Kidney (tissue), 14 donors: ENCODE measurements around the gene PIP5K1B. TPM values are rescaled to one million over a fixed set of nuclear protein-coding genes. Genes with fewer than 3 reads are reported as not detected.

Source experiments
- DNase-seq, 5 donors: peaks; one replicate each; pipeline ENCODE4 v3.0.0-alpha.2; 2013 to 2020
- FAIRE-seq: peaks from 2 replicates; lab custom pipeline; 2012; peaks lifted over from hg19 to GRCh38; lab: Jason Lieb, UNC
- H3K27ac ChIP-seq, 2 donors: one replicate each; pipeline ENCODE4 v1.7.0; 2013; ENCODE audit warnings: low read depth in 2 of 2, low read length in 2 of 2, inconsistent platforms in 1 of 2
- H3K27me3 ChIP-seq: one replicate; pipeline ENCODE4 v1.7.1; 2013; ENCODE audit warnings: low read length, inconsistent platforms; ENCODE audit not compliant: control insufficient read depth, insufficient read depth
- H3K36me3 ChIP-seq, 3 donors: one replicate each; pipeline versions ENCODE4 v1.7.0 to v1.7.1; 2013; ENCODE audit warnings: low read length in 3 of 3, control low read depth in 1 of 3, inconsistent platforms in 1 of 3; ENCODE audit not compliant: insufficient read depth in 3 of 3, control insufficient read depth in 2 of 3
- H3K4me1 ChIP-seq, 3 donors: one replicate each; pipeline versions ENCODE4 v1.7.0 to v1.7.1; 2013; ENCODE audit warnings: low read length in 3 of 3, inconsistent platforms in 1 of 3, low read depth in 1 of 3; ENCODE audit not compliant: control insufficient read depth in 2 of 3, insufficient read depth in 2 of 3
- H3K4me3 ChIP-seq, 3 donors: one replicate each; pipeline versions ENCODE4 v1.7.0 to v1.8.1; 2013; ENCODE audit warnings: low read length in 3 of 3, control low read depth in 1 of 3, inconsistent platforms in 1 of 3
- H3K9ac ChIP-seq, 3 donors: one replicate each; pipeline versions ENCODE4 v1.7.0 to v1.7.1; 2013; ENCODE audit warnings: low read length in 3 of 3, control low read depth in 1 of 3, inconsistent platforms in 1 of 3
- H3K9me3 ChIP-seq, 3 donors: one replicate each; pipeline versions ENCODE4 v1.7.0 to v1.7.1; 2013; ENCODE audit warnings: low read length in 3 of 3, control low read depth in 1 of 3, inconsistent platforms in 1 of 3; ENCODE audit not compliant: control insufficient read depth in 2 of 3, insufficient read depth in 1 of 3
- CTCF ChIP-seq: IDR thresholded peaks from 3 replicates; pipeline ENCODE4 v1.5.1; 2012; ENCODE audit warnings: mild to moderate bottlenecking, moderate library complexity, borderline replicate concordance; ENCODE audit not compliant: insufficient read depth; ENCODE audit errors: extremely low read depth
- intact Hi-C: fragments of 100-400 bp; cut with DNase I; formaldehyde crosslinking; loops from one replicate; pipeline ENCODE4 v1.11.1; 2022
- polyA plus RNA-seq: library from polyadenylated mRNA; stranded (reverse); fragments of 350-450 nt; fragmentation: Illumina TruSeq; extraction: RNeasy Lipid Tissue Mini Kit (QIAGEN cat#74804); gene quantifications from one replicate; pipeline ENCODE4 v1.2.3, GENCODE V29; 2014; ENCODE audit warnings: low read depth, low replicate concordance; ENCODE audit not compliant: insufficient read depth
- total RNA-seq: library from RNA; stranded (reverse); fragmentation: NEBNext Ultra II Directional; extraction: Animal tissue kit (Norgen Biotek cat#: 25700); gene quantifications from one replicate; pipeline ENCODE4 v1.2.1, GENCODE V29; 2021
- donor health status: control.
- donor health status: control.
- donor health status: control.
- donor health status: control.
- donor health status: control.
- donor health status: DM: yes; HTN: yes; CAD: no.
- donor health status: Normal renal cell carcinoma (clear cell type).

PIP5K1B gene
- total and polyA plus RNA-seq, 2 donors from 2014 or later: 9.4 to 10.1 TPM

GRCh38 chr9:68913054-68913453 is 208.0 kb downstream of the PIP5K1B start:
- Histone ChIP-seq H3K36me3 (no peaks in the 10 kb centered on the region), H3K27me3 (no peaks in the 10 kb centered on the region), H3K9ac (no peak overlapping the region), H3K27ac (peak overlapping the region; percentile 58 to 73), H3K4me3 (peak overlapping the region in 1 of 3 donors; percentile 11), H3K9me3 (no peaks in the 10 kb centered on the region), H3K4me1 (peaks cover 0 to 5% (median 0%) of the 10 kb centered on the region in 3 donors)
- no peak for FAIRE-seq
- no peak for DNase-seq
- intact Hi-C loops: no loop called here
- no peak for TF ChIP-seq CTCF

- Histone ChIP-seq H3K4me1 (peaks cover 0 to 5% (median 0%) of the 10 kb centered on the region in 3 donors), H3K27ac (no peak overlapping the region), H3K4me3 (no peak overlapping the region), H3K27me3 (no peaks in the 10 kb centered on the region), H3K9me3 (no peaks in the 10 kb centered on the region), H3K36me3 (no peaks in the 10 kb centered on the region), H3K9ac (no peak overlapping the region)
- intact Hi-C loops: no loop called here
- FAIRE-seq (no peak), DNase-seq (no peak)
- TF ChIP-seq CTCF: no peak
Observed at GRCh38 chr9:68914751-68915150, 209.7 kb downstream of the PIP5K1B start.

GRCh38 chr9:68919661-68920060 is 214.6 kb downstream of the PIP5K1B start:
- H3K27me3 ChIP-seq: no peaks in the 10 kb centered on the region
- H3K4me3 ChIP-seq: no peak overlapping the region
- FAIRE-seq: no peak
- no peaks in the 10 kb centered on the region for H3K4me1 ChIP-seq
- intact Hi-C loops: no loop called here
- TF ChIP-seq CTCF: no peak
- no peak overlapping the region for H3K27ac ChIP-seq
- H3K9ac ChIP-seq: no peak overlapping the region
- DNase-seq: no peak
- no peaks in the 10 kb centered on the region for H3K9me3 ChIP-seq
- no peaks in the 10 kb centered on the region for H3K36me3 ChIP-seq

GRCh38 chr9:68920921-68921320 is 215.9 kb downstream of the PIP5K1B start:
- intact Hi-C loops: no loop called here
- TF ChIP-seq CTCF: no peak
- no peaks in the 10 kb centered on the region for H3K4me1 ChIP-seq
- no peaks in the 10 kb centered on the region for H3K27me3 ChIP-seq
- FAIRE-seq: no peak
- H3K4me3 ChIP-seq: no peak overlapping the region
- DNase-seq: no peak
- no peak overlapping the region for H3K27ac ChIP-seq
- no peaks in the 10 kb centered on the region for H3K9me3 ChIP-seq
- H3K36me3 ChIP-seq: no peaks in the 10 kb centered on the region
- no peak overlapping the region for H3K9ac ChIP-seq
